GM21423 (cell line): ENCODE results near the gene GDF3.
"Not testable (repeated sequence)": the region's sequence is repeated elsewhere in the genome, so short reads cannot be mapped to it uniquely, and the experiment has no call there.

Experiments used
- ATAC-seq: cut with Tn5 transposase; IDR thresholded peaks from one replicate; pipeline ENCODE4 v1.9.1; 2021; ENCODE audit warnings: mild to moderate bottlenecking, moderate library complexity; ENCODE audit not compliant: unreplicated experiment

Gene GDF3

GRCh38 chr12:7668171-7668570 lies 27.4 kb downstream of the GDF3 start:
- ATAC-seq: no peak

GRCh38 chr12:7667125-7667524 lies 28.4 kb downstream of the GDF3 start:
- no peak for ATAC-seq

GRCh38 chr12:7666595-7666994 lies 29.0 kb downstream of the GDF3 start:
- ATAC-seq: no peak

DNA sequence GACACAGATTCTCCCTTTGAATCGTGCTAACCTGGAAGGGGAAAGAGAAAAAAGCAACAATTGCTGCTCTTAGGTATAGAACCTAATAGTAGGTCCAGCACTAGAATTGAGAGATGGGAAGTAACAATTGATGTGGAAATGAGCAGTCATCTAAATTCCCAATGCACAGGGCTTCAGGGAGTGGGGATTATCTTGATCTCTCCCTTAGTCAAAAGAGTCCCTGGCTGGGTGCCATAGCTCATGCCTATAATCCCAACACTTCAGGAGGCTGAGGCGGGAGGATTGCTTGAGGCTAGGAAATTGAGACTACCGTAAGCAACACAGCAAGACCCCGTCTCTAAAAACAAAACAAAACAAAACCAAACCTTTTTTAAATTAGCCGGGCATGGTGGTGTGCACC lies 33.8 kb downstream of the GDF3 start:
- ATAC-seq: no peak

DNA sequence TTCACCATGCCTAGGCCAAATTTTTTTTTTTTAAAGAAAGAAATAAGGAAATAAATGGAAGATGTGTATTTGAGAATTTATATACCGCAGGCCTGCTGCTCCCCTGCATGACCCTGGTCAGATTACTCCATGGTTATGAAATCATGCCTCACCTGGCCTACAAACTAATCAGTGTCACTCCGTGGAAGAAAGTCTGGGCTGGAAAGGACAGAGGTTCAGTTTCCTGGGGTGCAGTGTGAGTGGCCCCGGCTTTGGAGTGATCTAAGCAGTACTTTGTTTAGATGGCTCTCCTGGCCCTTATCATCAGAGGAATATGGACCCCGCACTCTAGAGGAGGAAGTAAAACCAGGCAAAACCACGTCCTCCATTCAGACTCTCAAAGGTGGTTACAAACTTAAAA lies 39.5 kb downstream of the GDF3 start:
- ATAC-seq: no peak

DNA sequence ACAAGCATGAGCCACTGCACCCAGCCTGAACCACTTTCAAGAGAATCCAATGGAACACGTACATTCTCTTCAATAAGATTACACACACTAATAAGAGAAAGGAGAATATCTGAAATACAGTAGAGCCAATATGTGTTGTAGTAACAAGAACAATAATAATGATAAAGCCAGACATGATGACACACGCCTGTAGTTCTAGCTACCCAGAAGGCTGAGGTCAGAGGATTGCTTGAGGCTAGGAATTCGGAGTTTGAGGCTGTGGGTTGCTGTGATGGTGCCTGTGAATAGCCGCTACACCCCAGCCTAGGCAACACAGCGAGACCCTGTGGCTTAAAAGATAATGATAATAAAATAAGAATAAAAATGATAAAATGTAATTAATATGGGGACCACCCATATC lies 45.5 kb downstream of the GDF3 start:
- no peak for ATAC-seq

GRCh38 chr12:7647071-7647470 lies 48.5 kb downstream of the GDF3 start:
- no peak for ATAC-seq

DNA sequence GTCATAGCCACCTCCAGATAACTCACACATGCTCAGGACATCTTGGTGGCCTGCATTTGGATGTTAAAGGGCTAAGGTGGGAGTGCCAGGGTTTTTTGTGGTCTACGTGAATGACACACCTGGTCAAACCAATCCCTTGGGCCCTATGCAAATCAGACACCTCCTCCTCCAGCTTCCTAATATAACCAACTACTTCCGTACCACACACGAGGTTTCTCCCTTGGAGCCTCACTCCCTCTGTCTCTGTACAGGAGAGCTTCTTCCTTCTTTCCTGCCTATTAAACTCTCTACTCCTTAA lies 49.4 kb downstream of the GDF3 start:
- ATAC-seq: no peak

GRCh38 chr12:7645395-7646177 lies 50.0 kb downstream of the GDF3 start:
- no peak for ATAC-seq

DNA sequence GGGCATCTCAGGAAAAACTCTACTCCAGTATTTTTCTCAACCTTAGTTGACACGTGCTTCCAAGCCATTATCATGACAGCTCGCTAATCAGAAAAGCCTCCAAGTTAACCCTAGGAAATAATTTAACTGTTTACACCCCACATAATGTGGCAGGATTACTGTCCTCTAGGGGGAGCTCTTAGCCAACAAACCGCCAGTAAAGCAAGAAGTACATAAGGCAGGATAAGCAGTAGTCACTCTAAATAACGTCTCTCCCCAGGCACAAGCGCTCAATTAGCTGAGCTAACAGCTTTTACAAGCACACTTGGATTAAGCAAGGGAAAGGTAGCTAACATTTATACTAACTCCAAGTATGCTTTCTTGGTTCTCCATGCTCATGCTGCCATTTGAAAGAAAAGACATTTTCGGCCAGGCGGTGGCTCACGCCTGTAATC lies 52.7 kb downstream of the GDF3 start:
- no peak for ATAC-seq

GRCh38 chr12:7642287-7642686 lies 53.3 kb downstream of the GDF3 start:
- no peak for ATAC-seq

- not testable (repeated sequence) for ATAC-seq
Observed at GRCh38 chr12:7640123-7640995, 55.2 kb downstream of the GDF3 start.
